ENCODE data around the gene DUSP11. TPM values are rescaled to one million over a fixed set of nuclear protein-coding genes. Genes with fewer than 3 reads are reported as not detected.
"Not testable (repeated sequence)": the region's sequence is repeated elsewhere in the genome, so short reads cannot be mapped to it uniquely, and the experiment has no call there.

DUSP11 gene
- total RNA-seq, 1 experiment from 2014 or later = 22.9 TPM

DNA sequence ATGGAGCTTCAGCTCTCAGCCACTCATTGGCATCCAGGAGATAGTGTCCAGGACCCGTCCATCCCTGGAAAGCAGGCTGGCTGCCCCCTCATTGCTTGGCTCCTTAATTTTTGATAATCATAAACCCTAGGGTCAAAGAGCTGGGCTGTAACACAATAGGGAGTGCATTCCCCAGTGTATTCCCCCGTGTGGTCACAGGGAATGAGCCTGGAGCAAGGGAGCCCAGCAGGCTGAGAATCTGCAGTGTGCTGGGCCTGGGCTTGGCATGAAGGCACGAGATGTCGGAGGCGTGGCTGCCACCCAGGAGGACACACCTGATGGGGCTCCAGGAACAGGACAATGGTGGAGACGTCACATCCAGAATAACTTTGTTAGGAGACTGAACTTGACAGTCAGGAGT, 61.5 kb downstream of the DUSP11 start:
- intact Hi-C loops (cut with micrococcal nuclease) = no loop called here
- Histone ChIP-seq H3K9me2 (ENCODE audit: insufficient read depth) (no peaks in the 10 kb centered on the region), H3K27ac (ENCODE audit: low read depth, low read length) (no peak overlapping the region), H3K9me3 (ENCODE audit: control insufficient read depth in 1 of 2, insufficient read depth in 1 of 2, low read depth in 1 of 2, low read length in 2 of 2) (no peaks in the 10 kb centered on the region), H4K20me1 (ENCODE audit: insufficient read depth) (no peaks in the 10 kb centered on the region), H3K4me2 (ENCODE audit: low read length) (no peak overlapping the region), H3K9ac (ENCODE audit: low read length) (no peak overlapping the region), H3K79me2 (ENCODE audit: insufficient read depth, low read length) (no peaks in the 10 kb centered on the region), H3K4me1 (ENCODE audit: control insufficient read depth in 1 of 2, insufficient read depth in 2 of 2, low read length in 2 of 2) (no peaks in the 10 kb centered on the region), H3K27me3 (ENCODE audit: insufficient read depth, low read length) (0 out of 2 replicates have a peak, but pooled peaks cover 5% of the 10 kb centered on the region), H3K36me3 (ENCODE audit: control insufficient read depth in 1 of 2, insufficient read depth in 2 of 2, low read length in 2 of 2) (no peaks in the 10 kb centered on the region), H2AFZ (ENCODE audit: low read depth, low read length, poor library complexity, severe bottlenecking) (no peak overlapping the region), H3K4me3 (replicated peaks in 1 of 2; ENCODE audit: low read depth in 1 of 2, low read length in 2 of 2) (no peak overlapping the region)
- ATAC-seq (no peak), DNase-seq (ENCODE audit: low read depth, low spot score) (no peak)
- ChIA-PET RAD21 (ENCODE audit: low non-redundant PET in 1 of 2, low total read pairs in 2 of 2, uncharacterized antibody in 2 of 2, unreplicated experiment in 2 of 2) (no interaction called here), POLR2A (no interaction called here), CTCF (no interaction called here)
- TF ChIP-seq SRF (IDR thresholded peaks at IDR 0.05; ENCODE audit: low read depth) (no peak), SIN3A (IDR thresholded peaks at IDR 0.05; ENCODE audit: low read depth) (no peak), RAD21 (IDR thresholded peaks at IDR 0.05; ENCODE audit: low read depth) (no peak), FOSL1 (IDR thresholded peaks at IDR 0.05; ENCODE audit: low read depth) (no peak), TCF7L2 (IDR thresholded peaks at IDR 0.05; ENCODE audit: borderline replicate concordance, extremely low read depth, insufficient read depth, insufficient read length) (no peak), ZNF274 (IDR thresholded peaks at IDR 0.05; ENCODE audit: low read depth, low read length) (no peak), POLR2A (IDR thresholded peaks at IDR 0.05; ENCODE audit: borderline replicate concordance, extremely low read depth, insufficient read depth, insufficient read length) (no peak), ZFX (IDR thresholded peaks at IDR 0.05) (no peak), POLR2AphosphoS5 (IDR thresholded peaks at IDR 0.05; ENCODE audit: low read depth, low read length) (no peak)
- TF ChIP-seq, protein P1, sequence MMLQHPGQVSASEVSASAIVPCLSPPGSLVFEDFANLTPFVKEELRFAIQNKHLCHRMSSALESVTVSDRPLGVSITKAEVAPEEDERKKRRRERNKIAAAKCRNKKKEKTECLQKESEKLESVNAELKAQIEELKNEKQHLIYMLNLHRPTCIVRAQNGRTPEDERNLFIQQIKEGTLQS (IDR thresholded peaks at IDR 0.05) = no peak
- TF ChIP-seq, protein P2, sequence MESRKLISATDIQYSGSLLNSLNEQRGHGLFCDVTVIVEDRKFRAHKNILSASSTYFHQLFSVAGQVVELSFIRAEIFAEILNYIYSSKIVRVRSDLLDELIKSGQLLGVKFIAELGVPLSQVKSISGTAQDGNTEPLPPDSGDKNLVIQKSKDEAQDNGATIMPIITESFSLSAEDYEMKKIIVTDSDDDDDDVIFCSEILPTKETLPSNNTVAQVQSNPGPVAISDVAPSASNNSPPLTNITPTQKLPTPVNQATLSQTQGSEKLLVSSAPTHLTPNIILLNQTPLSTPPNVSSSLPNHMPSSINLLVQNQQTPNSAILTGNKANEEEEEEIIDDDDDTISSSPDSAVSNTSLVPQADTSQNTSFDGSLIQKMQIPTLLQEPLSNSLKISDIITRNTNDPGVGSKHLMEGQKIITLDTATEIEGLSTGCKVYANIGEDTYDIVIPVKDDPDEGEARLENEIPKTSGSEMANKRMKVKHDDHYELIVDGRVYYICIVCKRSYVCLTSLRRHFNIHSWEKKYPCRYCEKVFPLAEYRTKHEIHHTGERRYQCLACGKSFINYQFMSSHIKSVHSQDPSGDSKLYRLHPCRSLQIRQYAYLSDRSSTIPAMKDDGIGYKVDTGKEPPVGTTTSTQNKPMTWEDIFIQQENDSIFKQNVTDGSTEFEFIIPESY (IDR thresholded peaks at IDR 0.05; ENCODE audit: extremely low read depth, insufficient replicate concordance, low read length) = no peak
- TF ChIP-seq, protein P3, sequence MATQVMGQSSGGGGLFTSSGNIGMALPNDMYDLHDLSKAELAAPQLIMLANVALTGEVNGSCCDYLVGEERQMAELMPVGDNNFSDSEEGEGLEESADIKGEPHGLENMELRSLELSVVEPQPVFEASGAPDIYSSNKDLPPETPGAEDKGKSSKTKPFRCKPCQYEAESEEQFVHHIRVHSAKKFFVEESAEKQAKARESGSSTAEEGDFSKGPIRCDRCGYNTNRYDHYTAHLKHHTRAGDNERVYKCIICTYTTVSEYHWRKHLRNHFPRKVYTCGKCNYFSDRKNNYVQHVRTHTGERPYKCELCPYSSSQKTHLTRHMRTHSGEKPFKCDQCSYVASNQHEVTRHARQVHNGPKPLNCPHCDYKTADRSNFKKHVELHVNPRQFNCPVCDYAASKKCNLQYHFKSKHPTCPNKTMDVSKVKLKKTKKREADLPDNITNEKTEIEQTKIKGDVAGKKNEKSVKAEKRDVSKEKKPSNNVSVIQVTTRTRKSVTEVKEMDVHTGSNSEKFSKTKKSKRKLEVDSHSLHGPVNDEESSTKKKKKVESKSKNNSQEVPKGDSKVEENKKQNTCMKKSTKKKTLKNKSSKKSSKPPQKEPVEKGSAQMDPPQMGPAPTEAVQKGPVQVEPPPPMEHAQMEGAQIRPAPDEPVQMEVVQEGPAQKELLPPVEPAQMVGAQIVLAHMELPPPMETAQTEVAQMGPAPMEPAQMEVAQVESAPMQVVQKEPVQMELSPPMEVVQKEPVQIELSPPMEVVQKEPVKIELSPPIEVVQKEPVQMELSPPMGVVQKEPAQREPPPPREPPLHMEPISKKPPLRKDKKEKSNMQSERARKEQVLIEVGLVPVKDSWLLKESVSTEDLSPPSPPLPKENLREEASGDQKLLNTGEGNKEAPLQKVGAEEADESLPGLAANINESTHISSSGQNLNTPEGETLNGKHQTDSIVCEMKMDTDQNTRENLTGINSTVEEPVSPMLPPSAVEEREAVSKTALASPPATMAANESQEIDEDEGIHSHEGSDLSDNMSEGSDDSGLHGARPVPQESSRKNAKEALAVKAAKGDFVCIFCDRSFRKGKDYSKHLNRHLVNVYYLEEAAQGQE (IDR thresholded peaks at IDR 0.05; ENCODE audit: low read depth) = no peak
- TF ChIP-seq, protein P4, sequence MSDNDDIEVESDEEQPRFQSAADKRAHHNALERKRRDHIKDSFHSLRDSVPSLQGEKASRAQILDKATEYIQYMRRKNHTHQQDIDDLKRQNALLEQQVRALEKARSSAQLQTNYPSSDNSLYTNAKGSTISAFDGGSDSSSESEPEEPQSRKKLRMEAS (IDR thresholded peaks at IDR 0.05) = no peak
- TF ChIP-seq, protein P5, sequence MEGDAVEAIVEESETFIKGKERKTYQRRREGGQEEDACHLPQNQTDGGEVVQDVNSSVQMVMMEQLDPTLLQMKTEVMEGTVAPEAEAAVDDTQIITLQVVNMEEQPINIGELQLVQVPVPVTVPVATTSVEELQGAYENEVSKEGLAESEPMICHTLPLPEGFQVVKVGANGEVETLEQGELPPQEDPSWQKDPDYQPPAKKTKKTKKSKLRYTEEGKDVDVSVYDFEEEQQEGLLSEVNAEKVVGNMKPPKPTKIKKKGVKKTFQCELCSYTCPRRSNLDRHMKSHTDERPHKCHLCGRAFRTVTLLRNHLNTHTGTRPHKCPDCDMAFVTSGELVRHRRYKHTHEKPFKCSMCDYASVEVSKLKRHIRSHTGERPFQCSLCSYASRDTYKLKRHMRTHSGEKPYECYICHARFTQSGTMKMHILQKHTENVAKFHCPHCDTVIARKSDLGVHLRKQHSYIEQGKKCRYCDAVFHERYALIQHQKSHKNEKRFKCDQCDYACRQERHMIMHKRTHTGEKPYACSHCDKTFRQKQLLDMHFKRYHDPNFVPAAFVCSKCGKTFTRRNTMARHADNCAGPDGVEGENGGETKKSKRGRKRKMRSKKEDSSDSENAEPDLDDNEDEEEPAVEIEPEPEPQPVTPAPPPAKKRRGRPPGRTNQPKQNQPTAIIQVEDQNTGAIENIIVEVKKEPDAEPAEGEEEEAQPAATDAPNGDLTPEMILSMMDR (IDR thresholded peaks at IDR 0.05 in 2 of 3, conservative IDR thresholded peaks at IDR 0.05 in 1 of 3; ENCODE audit: borderline replicate concordance in 1 of 3, insufficient read depth in 1 of 3, low read depth in 2 of 3, low read length in 2 of 3) = no peak
- no TSS peak for BruUV-seq (replicated peaks)

DNA sequence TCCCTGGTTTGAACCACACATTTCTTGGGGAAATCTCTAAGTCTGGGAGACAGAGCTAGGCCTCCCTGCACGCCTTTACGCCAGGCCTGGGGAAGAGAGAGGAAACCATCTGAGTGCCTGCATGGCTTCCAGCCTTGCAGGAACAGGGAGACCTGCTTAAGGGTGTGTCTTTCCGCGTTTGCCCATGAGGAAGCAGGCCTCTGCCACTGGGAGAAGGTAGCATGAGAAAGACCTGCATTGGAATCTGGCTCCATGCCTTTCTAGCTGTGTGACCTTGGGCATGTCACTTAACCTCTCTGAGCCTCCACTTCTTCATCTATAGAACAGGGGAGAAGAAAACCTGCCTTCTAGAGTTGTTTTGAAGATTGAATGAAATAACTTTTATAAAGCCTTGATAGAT, 62.2 kb downstream of the DUSP11 start:
- POLR2A ChIA-PET; H3K79me2 ChIP-seq (ENCODE audit: insufficient read depth, low read length); BruUV-seq (replicated peaks); H3K4me2 ChIP-seq (ENCODE audit: low read length); H3K27ac ChIP-seq (ENCODE audit: low read depth, low read length); H3K4me1 ChIP-seq (ENCODE audit: control insufficient read depth in 1 of 2, insufficient read depth in 2 of 2, low read length in 2 of 2); H4K20me1 ChIP-seq (ENCODE audit: insufficient read depth); H3K27me3 ChIP-seq (ENCODE audit: insufficient read depth, low read length); intact Hi-C loops (cut with micrococcal nuclease); DNase-seq (ENCODE audit: low read depth, low spot score); H3K36me3 ChIP-seq (ENCODE audit: control insufficient read depth in 1 of 2, insufficient read depth in 2 of 2, low read length in 2 of 2); CTCF ChIA-PET; H3K9me2 ChIP-seq (ENCODE audit: insufficient read depth); H2AFZ ChIP-seq (ENCODE audit: low read depth, low read length, poor library complexity, severe bottlenecking); H3K9me3 ChIP-seq (ENCODE audit: control insufficient read depth in 1 of 2, insufficient read depth in 1 of 2, low read depth in 1 of 2, low read length in 2 of 2); ATAC-seq; H3K9ac ChIP-seq (ENCODE audit: low read length); H3K4me3 ChIP-seq (replicated peaks in 1 of 2; ENCODE audit: low read depth in 1 of 2, low read length in 2 of 2); RAD21 ChIA-PET (ENCODE audit: low non-redundant PET in 1 of 2, low total read pairs in 2 of 2, uncharacterized antibody in 2 of 2, unreplicated experiment in 2 of 2): not testable (repeated sequence)

Data from HCT116 (cell line).